Astrocyte (in vitro differentiated cells and primary cell): ENCODE results near the gene LRRC43. TPM values are rescaled to one million over a fixed set of nuclear protein-coding genes. Genes with fewer than 3 reads are reported as not detected.

ENCODE experiments used
- DNase-seq: peaks from one replicate; pipeline ENCODE4 v3.0.0-alpha.2; 2010; ENCODE audit warnings: low read depth
- FAIRE-seq: peaks from 2 replicates; lab custom pipeline; 2011; peaks lifted over from hg19 to GRCh38; lab: Jason Lieb, UNC
- H2AFZ ChIP-seq: 2 replicates; pipeline ENCODE4 v1.6.0; 2012; ENCODE audit warnings: low read depth, low read length, inconsistent platforms
- H3K27ac ChIP-seq: 2 replicates; pipeline ENCODE4 v1.5.1; 2011; ENCODE audit warnings: low read depth, low read length, inconsistent platforms
- H3K27me3 ChIP-seq: 2 replicates; pipeline ENCODE4 v1.6.0; 2011; ENCODE audit warnings: low read length, inconsistent platforms; ENCODE audit not compliant: insufficient read depth
- H3K36me3 ChIP-seq: 2 replicates; pipeline ENCODE4 v1.5.1; 2011; ENCODE audit warnings: low read length, inconsistent platforms; ENCODE audit not compliant: insufficient read depth
- H3K4me1 ChIP-seq: 2 replicates; pipeline ENCODE4 v1.5.1; 2011; ENCODE audit warnings: low read length, inconsistent platforms; ENCODE audit not compliant: insufficient read depth
- H3K4me2 ChIP-seq: 2 replicates; pipeline ENCODE4 v1.6.0; 2012; ENCODE audit warnings: low read length, inconsistent platforms
- H3K4me3 ChIP-seq: 2 replicates; pipeline ENCODE4 v1.5.1; 2011; ENCODE audit warnings: low read depth, mild to moderate bottlenecking, low read length, inconsistent platforms; ENCODE audit not compliant: insufficient read depth
- H3K79me2 ChIP-seq: 2 replicates; pipeline ENCODE4 v1.6.0; 2012; ENCODE audit warnings: mild to moderate bottlenecking, low read length, inconsistent platforms; ENCODE audit not compliant: insufficient read depth
- H3K9ac ChIP-seq: 2 replicates; pipeline ENCODE4 v1.6.0; 2012; ENCODE audit warnings: mild to moderate bottlenecking, low read length, inconsistent platforms
- H3K9me3 ChIP-seq: 2 replicates; pipeline ENCODE4 v1.5.1; 2012; ENCODE audit warnings: low read depth, mild to moderate bottlenecking, low read length, inconsistent platforms; ENCODE audit not compliant: insufficient read depth
- H4K20me1 ChIP-seq: 2 replicates; pipeline ENCODE4 v1.6.0; 2012; ENCODE audit warnings: low read length, inconsistent platforms; ENCODE audit not compliant: insufficient read depth
- H3K27ac Mint-ChIP-seq: one replicate; pipeline ENCODE4 v1.8.0; 2021; ENCODE audit warnings: mild to moderate bottlenecking, mixed read lengths; ENCODE audit not compliant: unreplicated experiment
- H3K27me3 Mint-ChIP-seq: one replicate; pipeline ENCODE4 v1.8.0; 2021; ENCODE audit warnings: low read depth, mixed read lengths; ENCODE audit not compliant: unreplicated experiment
- H3K36me3 Mint-ChIP-seq: one replicate; pipeline ENCODE4 v1.8.0; 2021; ENCODE audit warnings: low read depth, mixed read lengths; ENCODE audit not compliant: unreplicated experiment
- H3K4me1 Mint-ChIP-seq: one replicate; pipeline ENCODE4 v1.8.0; 2021; ENCODE audit warnings: low read depth, mixed read lengths; ENCODE audit not compliant: unreplicated experiment
- H3K4me3 Mint-ChIP-seq: one replicate; pipeline ENCODE4 v1.8.0; 2021; ENCODE audit warnings: mild to moderate bottlenecking, moderate library complexity, mixed read lengths; ENCODE audit not compliant: unreplicated experiment
- H3K9me3 Mint-ChIP-seq: one replicate; pipeline ENCODE4 v1.8.0; 2021; ENCODE audit warnings: mild to moderate bottlenecking, mixed read lengths; ENCODE audit not compliant: unreplicated experiment
- EZH2 ChIP-seq: IDR thresholded peaks from 2 replicates; pipeline ENCODE4 v1.6.1; 2012; ENCODE audit warnings: mild to moderate bottlenecking, low read length, inconsistent platforms; ENCODE audit not compliant: insufficient read depth
- total RNA-seq: library from RNA; stranded (reverse); gene quantifications from 2 replicates; pipeline ENCODE4 v1.2.1, GENCODE V29; 2021
- TF ChIP-seq, protein P1 (sequence below): IDR thresholded peaks from 2 replicates; pipeline ENCODE4 v1.5.1; 2011; ENCODE audit warnings: low read depth, mild to moderate bottlenecking, inconsistent platforms, low read length, moderate library complexity; ENCODE audit not compliant: insufficient read depth

Gene LRRC43
- total RNA-seq, 1 donor from 2014 or later, result 0.73 TPM

DNA sequence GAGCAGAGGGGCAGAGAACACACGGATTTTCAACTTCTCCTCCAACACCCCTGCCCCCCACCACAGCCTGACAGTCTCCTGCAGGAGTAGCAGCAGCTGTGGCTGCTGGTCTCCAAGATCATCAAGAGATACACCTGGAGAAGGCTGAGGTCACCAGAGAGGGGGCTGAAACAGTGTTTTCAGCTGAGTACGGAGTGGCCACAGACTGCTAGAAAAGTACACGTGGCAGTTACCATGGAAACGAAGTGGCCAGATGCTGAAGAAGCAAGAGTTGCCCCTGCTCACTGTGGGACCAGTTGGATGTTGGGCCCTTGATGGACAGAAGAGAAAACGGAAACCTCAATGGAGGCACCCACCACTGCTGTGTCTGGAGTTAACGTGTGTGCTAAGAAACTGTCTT is 47.9 kb downstream of the LRRC43 start:
- H3K9me3 Mint-ChIP-seq, result no peaks in the 10 kb centered on the region
- no peaks in the 10 kb centered on the region for H3K79me2 ChIP-seq
- peaks cover 18% of the 10 kb centered on the region for H3K36me3 Mint-ChIP-seq
- TF ChIP-seq, protein P1, sequence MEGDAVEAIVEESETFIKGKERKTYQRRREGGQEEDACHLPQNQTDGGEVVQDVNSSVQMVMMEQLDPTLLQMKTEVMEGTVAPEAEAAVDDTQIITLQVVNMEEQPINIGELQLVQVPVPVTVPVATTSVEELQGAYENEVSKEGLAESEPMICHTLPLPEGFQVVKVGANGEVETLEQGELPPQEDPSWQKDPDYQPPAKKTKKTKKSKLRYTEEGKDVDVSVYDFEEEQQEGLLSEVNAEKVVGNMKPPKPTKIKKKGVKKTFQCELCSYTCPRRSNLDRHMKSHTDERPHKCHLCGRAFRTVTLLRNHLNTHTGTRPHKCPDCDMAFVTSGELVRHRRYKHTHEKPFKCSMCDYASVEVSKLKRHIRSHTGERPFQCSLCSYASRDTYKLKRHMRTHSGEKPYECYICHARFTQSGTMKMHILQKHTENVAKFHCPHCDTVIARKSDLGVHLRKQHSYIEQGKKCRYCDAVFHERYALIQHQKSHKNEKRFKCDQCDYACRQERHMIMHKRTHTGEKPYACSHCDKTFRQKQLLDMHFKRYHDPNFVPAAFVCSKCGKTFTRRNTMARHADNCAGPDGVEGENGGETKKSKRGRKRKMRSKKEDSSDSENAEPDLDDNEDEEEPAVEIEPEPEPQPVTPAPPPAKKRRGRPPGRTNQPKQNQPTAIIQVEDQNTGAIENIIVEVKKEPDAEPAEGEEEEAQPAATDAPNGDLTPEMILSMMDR, result no peak
- TF ChIP-seq EZH2, result no peak
- peaks cover 23% of the 10 kb centered on the region for H3K36me3 ChIP-seq
- H4K20me1 ChIP-seq, result peaks cover 16% of the 10 kb centered on the region
- DNase-seq (no peak), FAIRE-seq (no peak)
- H3K4me2 ChIP-seq, result no peak overlapping the region
- H3K27me3 Mint-ChIP-seq, result no peaks in the 10 kb centered on the region
- no peaks in the 10 kb centered on the region for H3K9me3 ChIP-seq
- H3K4me3 Mint-ChIP-seq, result no peak overlapping the region
- H3K4me1 ChIP-seq, result no peaks in the 10 kb centered on the region
- no peak overlapping the region for H3K9ac ChIP-seq
- no peak overlapping the region for H3K4me3 ChIP-seq
- H2AFZ ChIP-seq, result no peak overlapping the region
- no peaks in the 10 kb centered on the region for H3K4me1 Mint-ChIP-seq
- H3K27ac Mint-ChIP-seq, result no peak overlapping the region
- H3K27ac ChIP-seq, result no peak overlapping the region
- no peaks in the 10 kb centered on the region for H3K27me3 ChIP-seq

DNA sequence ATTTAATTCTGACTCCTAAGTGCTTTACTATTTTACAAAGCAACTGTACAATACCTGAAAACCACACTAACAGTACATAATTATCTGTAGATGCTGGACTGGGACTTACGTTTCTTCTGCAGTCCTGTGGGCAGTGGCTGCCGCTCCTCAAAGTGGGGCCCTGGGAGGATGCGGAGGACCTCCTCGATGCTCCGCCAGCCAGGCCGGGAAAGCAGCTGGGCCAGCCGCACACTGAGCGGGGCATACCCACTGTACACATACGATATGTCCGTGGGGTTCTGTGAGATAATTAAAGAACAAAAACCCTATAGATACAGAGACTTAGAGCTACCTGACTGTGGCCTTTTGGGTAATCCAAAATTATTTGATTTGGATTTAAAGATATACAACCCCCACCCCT is 49.8 kb downstream of the LRRC43 start:
- Histone ChIP-seq H3K4me2 (no peak overlapping the region), H3K9ac (no peak overlapping the region), H3K79me2 (no peaks in the 10 kb centered on the region), H3K4me3 (no peak overlapping the region), H3K36me3 (peaks cover 30% of the 10 kb centered on the region), H2AFZ (no peak overlapping the region), H3K4me1 (no peaks in the 10 kb centered on the region), H3K27ac (no peak overlapping the region), H4K20me1 (peaks cover 5% of the 10 kb centered on the region), H3K9me3 (no peaks in the 10 kb centered on the region), H3K27me3 (no peaks in the 10 kb centered on the region)
- no peak for FAIRE-seq
- DNase-seq, result no peak
- Mint-ChIP-seq H3K36me3 (peaks cover 20% of the 10 kb centered on the region), H3K9me3 (no peaks in the 10 kb centered on the region), H3K4me1 (no peaks in the 10 kb centered on the region), H3K27ac (no peak overlapping the region), H3K4me3 (no peak overlapping the region), H3K27me3 (no peaks in the 10 kb centered on the region)
- TF ChIP-seq EZH2, result no peak

DNA sequence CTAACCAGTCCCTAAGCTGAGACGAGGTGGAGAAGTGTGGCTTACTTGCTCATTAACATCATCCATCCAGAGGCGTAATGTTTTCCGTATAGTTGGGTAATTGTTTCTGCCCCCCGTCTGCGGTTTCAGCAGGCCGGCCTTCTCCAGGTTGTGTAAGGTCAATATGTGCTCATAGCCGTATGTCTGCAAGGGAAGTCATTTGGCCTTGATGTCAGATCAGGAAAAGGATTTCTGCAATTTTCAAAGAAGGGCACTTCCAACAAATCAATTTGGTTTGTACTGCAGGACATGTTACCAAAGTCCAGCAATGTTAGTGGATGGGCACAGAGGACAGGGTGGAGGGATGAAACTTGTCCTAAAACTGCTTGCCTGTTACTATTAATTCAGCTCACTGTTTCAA is 52.8 kb downstream of the LRRC43 start:
- Mint-ChIP-seq H3K9me3 (no peaks in the 10 kb centered on the region), H3K27ac (no peak overlapping the region), H3K4me3 (no peak overlapping the region), H3K36me3 (peaks cover 21% of the 10 kb centered on the region), H3K27me3 (no peaks in the 10 kb centered on the region), H3K4me1 (no peaks in the 10 kb centered on the region)
- no peak for TF ChIP-seq EZH2
- TF ChIP-seq, protein P1, result no peak
- DNase-seq (no peak), FAIRE-seq (no peak)
- Histone ChIP-seq H3K9me3 (no peaks in the 10 kb centered on the region), H3K4me2 (no peak overlapping the region), H4K20me1 (no peaks in the 10 kb centered on the region), H3K27ac (no peak overlapping the region), H3K9ac (no peak overlapping the region), H3K4me3 (no peak overlapping the region), H3K27me3 (no peaks in the 10 kb centered on the region), H3K4me1 (no peaks in the 10 kb centered on the region), H2AFZ (no peak overlapping the region), H3K79me2 (no peaks in the 10 kb centered on the region), H3K36me3 (peaks cover 30% of the 10 kb centered on the region)
